Fibroblast of skin of back (primary cell): ENCODE data around the gene BST1.
"Not testable (repeated sequence)": the region's sequence is repeated elsewhere in the genome, so short reads cannot be mapped to it uniquely, and the experiment has no call there.

ENCODE experiments used
- DNase-seq: peaks from one replicate; pipeline ENCODE4 v3.0.0-alpha.2; 2013

BST1 gene

DNA sequence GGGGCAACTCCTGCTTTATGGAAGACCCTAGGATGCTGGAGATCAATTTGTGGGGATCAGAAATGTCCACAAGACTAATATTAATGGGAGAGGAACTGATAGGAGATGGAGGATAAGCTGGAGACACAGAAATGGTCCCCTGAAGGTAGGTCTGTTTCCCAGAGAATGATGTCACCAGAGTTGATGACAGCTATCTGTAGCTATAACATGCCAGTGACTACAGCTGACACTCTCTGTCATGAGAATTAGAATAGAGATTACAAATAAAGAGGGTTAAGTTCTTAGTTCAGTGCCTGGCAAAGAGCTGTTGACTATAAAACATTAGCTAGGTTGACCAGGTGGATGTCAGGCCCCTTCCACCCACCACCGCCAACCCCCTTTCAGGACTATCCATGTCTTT, 9.3 kb downstream of the BST1 start:
- DNase-seq = no peak

DNA sequence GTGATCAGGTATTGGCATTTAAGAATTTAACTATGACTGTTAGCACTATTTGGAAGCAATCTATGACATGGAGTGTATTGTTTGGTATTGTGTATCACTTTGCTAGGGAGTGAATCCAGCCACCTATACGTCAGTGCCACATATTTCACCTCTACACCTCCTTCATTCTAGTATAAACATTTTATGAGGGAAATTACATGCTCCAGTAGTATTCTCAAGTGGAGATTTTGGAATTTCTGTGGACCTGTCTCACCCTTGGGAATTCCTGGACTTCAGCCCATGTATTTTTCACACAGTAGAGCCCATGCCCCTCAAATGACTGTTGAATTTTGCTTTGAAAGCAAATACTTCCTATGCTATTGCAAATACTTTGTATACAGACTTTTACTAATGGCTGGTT, 11.3 kb downstream of the BST1 start:
- DNase-seq = peak; percentile 43

- DNase-seq = peak; percentile 69
Observed at GRCh38 chr4:15714646-15715435, 12.0 kb downstream of the BST1 start.

DNA sequence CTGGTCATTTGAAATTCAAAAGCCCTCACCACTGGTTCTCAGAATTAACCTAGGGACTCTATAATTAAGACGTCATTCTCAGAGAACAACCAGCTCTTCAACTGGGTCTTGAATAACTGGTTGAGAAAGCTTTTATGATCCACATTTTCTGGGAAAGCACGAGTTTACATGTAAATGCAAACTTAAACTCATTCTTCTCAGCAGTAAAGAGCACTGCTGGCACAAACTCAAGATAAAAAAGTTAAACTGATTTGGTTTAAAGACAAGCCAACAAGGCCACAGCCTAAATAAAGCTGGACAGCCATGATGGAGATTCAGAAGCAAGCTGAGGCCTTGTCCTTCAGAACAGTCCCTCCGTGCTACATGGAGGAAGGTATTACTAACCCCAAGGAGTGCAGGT, 13.2 kb downstream of the BST1 start:
- DNase-seq = no peak

GRCh38 chr4:15717086-15717485, 14.2 kb downstream of the BST1 start:
- peak; percentile 77 for DNase-seq

GRCh38 chr4:15717657-15718416, 15.0 kb downstream of the BST1 start:
- no peak for DNase-seq

DNA sequence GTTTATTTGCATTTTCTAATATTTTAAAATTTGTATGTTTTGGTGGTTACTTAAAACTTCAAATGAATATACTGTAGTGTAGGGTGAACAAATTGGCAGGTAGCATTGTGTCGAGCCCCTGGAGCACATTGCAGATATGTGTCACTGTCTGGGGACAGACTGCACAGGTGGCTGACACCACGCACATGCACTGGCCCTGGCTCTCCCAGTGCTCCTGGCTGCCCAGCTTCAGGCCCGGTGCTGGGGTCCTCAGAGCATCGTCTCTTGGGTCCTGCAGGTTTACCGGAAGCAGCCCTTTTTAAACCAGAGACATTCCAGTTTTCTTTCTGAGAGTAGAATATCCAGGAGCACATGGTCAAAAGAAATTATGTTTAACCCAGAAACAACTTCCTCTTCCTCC, 15.6 kb downstream of the BST1 start:
- no peak for DNase-seq

GRCh38 chr4:15718959-15719358, 16.1 kb downstream of the BST1 start:
- no peak for DNase-seq

DNA sequence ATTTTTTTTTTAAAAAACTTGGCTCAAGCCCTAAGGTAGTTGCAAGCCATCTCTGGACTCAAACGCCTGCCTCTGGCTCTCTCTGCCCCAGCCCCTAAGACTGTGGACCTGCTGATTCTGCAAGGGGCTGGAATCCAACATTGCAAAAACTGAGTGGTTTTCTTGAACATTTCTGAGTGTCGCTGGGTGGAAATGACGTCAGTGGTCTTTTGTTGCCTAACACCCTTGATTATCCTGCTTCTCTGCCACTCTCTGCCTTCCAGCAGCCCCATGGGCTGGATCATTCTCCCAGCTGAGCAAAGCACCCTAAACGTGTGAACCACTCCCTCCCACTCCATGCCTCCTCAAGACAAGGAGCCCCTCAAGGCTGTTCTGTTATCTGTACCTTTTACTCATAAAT, 16.6 kb downstream of the BST1 start:
- no peak for DNase-seq

DNA sequence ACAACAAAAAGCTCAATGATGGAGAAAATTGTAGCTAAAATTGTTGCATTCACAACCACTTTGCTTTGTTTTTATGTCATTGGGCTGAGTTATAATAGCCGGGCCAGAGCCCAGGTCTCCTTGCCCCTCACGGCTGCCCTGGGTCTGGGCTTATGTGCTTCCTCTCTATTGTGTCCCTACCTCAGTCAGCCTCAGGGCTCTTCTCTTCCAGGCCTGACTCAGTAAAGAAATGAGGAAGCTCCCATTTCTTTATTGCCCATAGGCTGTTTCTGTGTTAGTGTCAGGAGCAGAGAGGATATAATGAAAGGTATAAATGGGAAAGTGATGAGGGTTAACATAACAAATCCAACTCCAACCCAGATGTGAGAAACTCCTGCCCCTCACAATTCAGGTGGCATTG, 18.0 kb downstream of the BST1 start:
- DNase-seq = no peak

GRCh38 chr4:15725608-15726007, 22.7 kb downstream of the BST1 start:
- DNase-seq = no peak

- peak; percentile 57 for DNase-seq
Observed at GRCh38 chr4:15729910-15730533, 27.2 kb downstream of the BST1 start.

DNA sequence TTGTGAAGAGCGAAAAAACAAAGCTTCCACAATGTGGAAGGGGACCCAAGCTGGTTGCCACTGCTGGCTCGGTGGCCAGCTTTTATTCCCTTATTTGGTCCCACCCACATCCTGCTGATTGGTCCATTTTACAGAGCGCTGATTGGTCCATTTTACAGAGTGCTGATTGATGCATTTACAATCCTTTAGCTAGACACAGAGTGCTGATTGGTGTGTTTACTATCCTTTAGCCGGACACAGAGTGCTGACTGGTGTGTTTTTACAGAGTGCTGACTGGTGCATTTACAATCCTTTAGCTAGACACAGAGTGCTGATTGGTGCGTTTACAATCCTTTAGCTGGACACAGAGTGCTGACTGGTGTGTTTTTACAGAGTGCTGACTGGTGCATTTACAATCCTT, 30.2 kb downstream of the BST1 start:
- not testable (repeated sequence) for DNase-seq

- DNase-seq = no peak
Observed at GRCh38 chr4:15735536-15735935, 32.7 kb downstream of the BST1 start.

DNA sequence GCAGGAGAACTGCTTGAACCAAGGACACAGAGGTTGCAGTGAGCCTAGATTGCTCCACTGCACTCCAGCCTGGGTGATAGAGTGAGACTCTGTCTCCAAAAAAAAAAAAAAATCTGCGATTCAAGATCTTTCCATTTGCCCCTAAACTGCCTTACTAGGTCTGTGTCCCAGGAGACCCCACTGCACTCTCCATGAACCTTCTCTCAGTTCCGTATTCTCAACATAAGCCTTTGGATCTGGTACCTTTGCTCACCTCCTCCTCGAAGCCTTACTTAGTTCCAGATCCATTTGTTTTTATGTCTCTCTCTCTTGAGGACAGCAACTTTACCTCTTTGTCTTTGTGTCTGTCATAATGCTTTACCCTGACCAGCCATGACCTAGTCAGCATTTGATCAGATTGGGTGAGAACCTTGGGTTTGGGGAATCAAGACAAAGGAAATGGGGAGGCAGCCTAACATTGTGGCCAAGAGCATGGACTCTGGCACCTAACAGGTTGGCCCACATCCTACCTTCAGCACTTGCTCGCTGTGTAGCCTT, 33.7 kb downstream of the BST1 start:
- no peak for DNase-seq

DNA sequence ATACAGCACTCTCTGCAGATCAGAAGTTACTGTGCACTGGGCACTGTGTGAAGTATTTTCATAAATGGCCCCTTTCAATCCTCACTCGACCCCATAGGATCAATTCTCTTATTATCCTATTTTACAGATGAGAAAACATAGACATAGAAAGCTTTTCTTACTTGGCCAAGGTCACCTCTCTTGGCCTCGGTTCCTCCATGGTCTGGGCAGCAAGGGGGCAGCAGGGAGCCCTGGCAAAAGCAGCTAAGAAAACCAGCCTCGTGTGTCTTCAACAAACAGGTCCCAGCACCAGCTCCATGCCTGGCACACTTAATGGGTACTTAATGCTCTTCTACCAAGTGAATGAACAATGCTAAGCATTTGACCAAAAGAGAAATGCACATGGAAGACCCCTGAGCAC, 34.4 kb downstream of the BST1 start:
- DNase-seq = no peak

- peak; percentile 45 for DNase-seq
Observed at GRCh38 chr4:15738877-15739276, 36.0 kb downstream of the BST1 start.

- DNase-seq = no peak
Observed at GRCh38 chr4:15740764-15741404, 38.0 kb downstream of the BST1 start.

- DNase-seq = no peak
Observed at GRCh38 chr4:15742083-15742582, 39.3 kb downstream of the BST1 start.

DNA sequence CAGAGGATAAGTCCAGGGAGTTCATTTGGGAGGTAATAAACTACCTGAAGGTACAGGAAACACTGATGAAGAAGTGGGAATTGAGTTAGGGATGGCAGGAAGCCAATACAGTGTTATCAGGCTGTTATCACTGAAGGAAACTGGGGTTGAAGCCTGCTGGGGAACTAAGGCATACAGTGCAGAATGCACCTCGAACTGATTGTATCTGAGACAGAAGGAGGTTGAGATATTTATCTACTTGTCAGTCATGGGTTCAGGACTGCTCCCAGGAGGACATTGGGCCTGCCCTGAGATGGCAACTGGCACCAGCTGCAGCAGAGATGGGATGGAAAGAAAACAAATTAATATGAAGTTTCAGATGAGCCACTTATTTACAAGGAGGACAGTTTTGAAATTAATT, 39.8 kb downstream of the BST1 start:
- no peak for DNase-seq

- peak; percentile 43 for DNase-seq
Observed at GRCh38 chr4:15744016-15744545, 41.2 kb downstream of the BST1 start.

DNA sequence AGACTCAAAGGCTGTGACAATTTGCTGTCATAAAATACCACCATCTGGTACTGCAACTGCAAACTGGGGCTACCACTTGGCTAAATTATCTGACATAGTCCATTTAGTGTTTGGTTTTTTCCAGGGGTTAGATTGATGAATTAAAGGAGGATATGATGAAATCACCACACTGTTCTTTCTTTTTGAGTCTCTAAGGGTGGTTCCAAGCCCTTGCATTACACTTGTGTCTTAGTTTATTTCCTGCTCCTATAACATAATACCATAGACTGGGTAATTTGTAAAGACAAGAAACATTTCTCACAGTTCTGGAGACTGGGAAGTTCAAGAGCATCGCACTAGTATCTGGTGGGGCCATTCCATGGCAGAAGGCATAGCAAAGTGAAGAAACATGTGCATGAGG, 43.2 kb downstream of the BST1 start:
- no peak for DNase-seq
